ENCODE measurements around the gene WSB2. TPM values are rescaled to one million over a fixed set of nuclear protein-coding genes. Genes with fewer than 3 reads are reported as not detected.

Gene WSB2
- total and polyA plus RNA-seq, 10 of the 15 experiments (the other 5 are each of a cell fraction or from before 2014, with no cell fraction given): 18.3 to 82.6 (median 43.7) TPM

DNA sequence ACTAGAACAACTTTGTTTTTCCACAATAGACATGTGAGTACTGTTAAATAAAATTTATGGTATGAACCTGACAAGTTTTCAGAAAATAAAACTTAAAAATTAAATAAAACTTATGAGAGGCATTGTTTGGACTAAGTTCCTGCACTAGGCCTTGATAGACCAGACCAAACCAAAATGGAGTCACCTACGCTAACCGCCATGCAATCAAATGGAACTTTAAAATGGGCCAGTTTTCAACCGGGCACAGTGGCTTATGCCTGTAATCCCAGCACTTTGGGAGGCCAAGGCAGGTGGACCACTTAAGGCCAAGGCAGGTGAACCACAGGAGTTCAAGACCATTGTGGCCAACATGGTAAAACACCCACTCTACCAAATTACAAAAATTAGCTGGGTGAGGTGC is 49.6 kb downstream of the WSB2 start:
- H3K4me2 ChIP-seq (ENCODE audit: control insufficient read depth, insufficient read depth): no peak overlapping the region
- H3K9ac ChIP-seq (ENCODE audit: control insufficient read depth, insufficient read depth, low read length): no peak overlapping the region
- no peaks in the 10 kb centered on the region; the same call in 2 of the 3 replicates for H3K9me3 ChIP-seq (replicated peaks; ENCODE audit: control insufficient read depth, insufficient read depth, low read length)
- no peak for FAIRE-seq
- H3K79me2 ChIP-seq (ENCODE audit: control insufficient read depth, insufficient read depth, low read length): no peaks in the 10 kb centered on the region
- no TSS peak for BruUV-seq (replicated peaks)
- ChIA-PET POLR2A (no interaction called here), CTCF (no interaction called here), SMC1A (ENCODE audit: uncharacterized antibody, unreplicated experiment) (interaction anchor here (0.6 kb wide), 1 partner anchor 161 kb away, joined by 3 read pairs; no protein-coding TSS in a partner anchor), RAD21 (ENCODE audit: unreplicated experiment) (no interaction called here)
- no peaks in the 10 kb centered on the region for H3K27me3 ChIP-seq (replicated peaks in 1 of 2; ENCODE audit: control insufficient read depth in 2 of 2, insufficient read depth in 2 of 2, low read length in 1 of 2)
- TF ChIP-seq JUND (IDR thresholded peaks at IDR 0.05; ENCODE audit: low read depth, low read length): no peak
- TF ChIP-seq, protein P1, sequence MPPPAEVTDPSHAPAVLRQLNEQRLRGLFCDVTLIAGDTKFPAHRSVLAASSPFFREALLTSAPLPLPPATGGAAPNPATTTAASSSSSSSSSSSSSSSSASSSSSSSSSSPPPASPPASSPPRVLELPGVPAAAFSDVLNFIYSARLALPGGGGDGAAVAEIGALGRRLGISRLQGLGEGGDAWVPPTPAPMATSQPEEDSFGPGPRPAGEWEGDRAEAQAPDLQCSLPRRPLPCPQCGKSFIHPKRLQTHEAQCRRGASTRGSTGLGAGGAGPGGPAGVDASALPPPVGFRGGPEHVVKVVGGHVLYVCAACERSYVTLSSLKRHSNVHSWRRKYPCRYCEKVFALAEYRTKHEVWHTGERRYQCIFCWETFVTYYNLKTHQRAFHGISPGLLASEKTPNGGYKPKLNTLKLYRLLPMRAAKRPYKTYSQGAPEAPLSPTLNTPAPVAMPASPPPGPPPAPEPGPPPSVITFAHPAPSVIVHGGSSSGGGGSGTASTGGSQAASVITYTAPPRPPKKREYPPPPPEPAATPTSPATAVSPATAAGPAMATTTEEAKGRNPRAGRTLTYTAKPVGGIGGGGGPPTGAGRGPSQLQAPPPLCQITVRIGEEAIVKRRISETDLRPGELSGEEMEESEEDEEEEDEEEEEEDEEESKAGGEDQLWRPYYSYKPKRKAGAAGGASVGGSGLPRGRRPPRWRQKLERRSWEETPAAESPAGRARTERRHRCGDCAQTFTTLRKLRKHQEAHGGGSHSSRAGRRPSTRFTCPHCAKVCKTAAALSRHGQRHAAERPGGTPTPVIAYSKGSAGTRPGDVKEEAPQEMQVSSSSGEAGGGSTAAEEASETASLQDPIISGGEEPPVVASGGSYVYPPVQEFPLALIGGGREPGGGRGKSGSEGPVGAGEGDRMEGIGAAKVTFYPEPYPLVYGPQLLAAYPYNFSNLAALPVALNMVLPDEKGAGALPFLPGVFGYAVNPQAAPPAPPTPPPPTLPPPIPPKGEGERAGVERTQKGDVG (CRISPR knock-in tag; IDR thresholded peaks at IDR 0.05): no peak
- no peak for TF ChIP-seq HCFC1 (IDR thresholded peaks at IDR 0.05; ENCODE audit: low read length)
- TF ChIP-seq CBFB (IDR thresholded peaks at IDR 0.05; ENCODE audit: low read depth): no peak
- TF ChIP-seq KAT2A (conservative IDR thresholded peaks at IDR 0.05; ENCODE audit: control insufficient read depth, low read depth, low read length): no peak
- TF ChIP-seq ATF7 (IDR thresholded peaks at IDR 0.05; ENCODE audit: low read depth): no peak
- TF ChIP-seq ZSCAN29 (IDR thresholded peaks at IDR 0.05): no peak
- TF ChIP-seq TCF7 (IDR thresholded peaks at IDR 0.05; ENCODE audit: borderline replicate concordance): no peak
- TF ChIP-seq HDGF (IDR thresholded peaks at IDR 0.05): no peak
- no peak for TF ChIP-seq ZNF622 (IDR thresholded peaks at IDR 0.05)
- no peak for TF ChIP-seq SREBF1 (IDR thresholded peaks at IDR 0.05; ENCODE audit: low read length)
- no peak for TF ChIP-seq CBX3 (IDR thresholded peaks at IDR 0.05; ENCODE audit: borderline replicate concordance, low read depth)
- no peak for TF ChIP-seq ZBED1 (IDR thresholded peaks at IDR 0.05; ENCODE audit: borderline replicate concordance)
- no peak for TF ChIP-seq FOXM1 (IDR thresholded peaks at IDR 0.05; ENCODE audit: low read depth, low read length)
- TF ChIP-seq SMARCA5 (IDR thresholded peaks at IDR 0.05): no peak
- in situ Hi-C loops (cut with MboI): no loop called here
- no peaks in the 10 kb centered on the region for H3K4me1 ChIP-seq (ENCODE audit: control insufficient read depth, insufficient read depth, low read length)
- ATAC-seq: no peak
- H2AFZ ChIP-seq (ENCODE audit: control insufficient read depth, low read depth, low read length): no peak overlapping the region
- no peak overlapping the region for H3K27ac ChIP-seq (ENCODE audit: control insufficient read depth, insufficient read depth)
- 54% methylated on average over 3 of the region's 3 CpGs for WGBS (ENCODE audit: insufficient coverage, insufficient replicate concordance, low lambda C conversion rate, missing lambda C conversion rate)
- no peaks in the 10 kb centered on the region for H3K36me3 ChIP-seq (ENCODE audit: control insufficient read depth in 2 of 2, insufficient read depth in 2 of 2, low read length in 1 of 2)
- H3K4me3 ChIP-seq: no peak overlapping the region
- H4K20me1 ChIP-seq (ENCODE audit: control insufficient read depth, insufficient read depth): no peaks in the 10 kb centered on the region
- intact Hi-C loops (cut with micrococcal nuclease; ENCODE audit: unreplicated experiment): no loop called here
- no peak for DNase-seq (ENCODE audit: low read depth, low spot score)
